ENCODE measurements around the gene STAG1.
A peak's percentile ranks its signal among the peaks of the same experiment; 100 is the strongest.

The STAG1 gene

DNA sequence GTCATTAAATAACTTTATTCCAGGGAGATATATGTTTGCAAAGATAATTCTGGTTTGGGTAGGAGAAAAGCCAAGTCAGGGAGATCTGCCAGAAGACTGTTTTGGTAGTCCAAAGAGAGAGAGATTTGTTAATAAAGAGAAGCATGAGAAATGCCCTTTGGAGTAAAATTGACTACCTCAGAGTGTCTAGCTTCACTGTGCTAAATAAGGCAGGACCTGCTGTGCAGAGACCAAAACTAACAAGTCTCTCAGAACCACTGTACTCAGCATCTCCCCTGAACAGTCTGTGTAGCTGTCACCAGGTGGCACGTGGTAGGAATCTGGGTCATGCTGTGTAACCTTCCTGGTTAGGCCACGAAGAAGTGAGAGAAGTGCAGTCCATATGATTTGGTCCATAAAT, 35.2 kb upstream of the STAG1 start:
- Histone ChIP-seq H3K27me3 (no peaks in the 10 kb centered on the region), H3K4me1 (peaks cover 0 to 38% (median 14%) of the 10 kb centered on the region in 4 donors), H3K27ac (peak overlapping the region; percentile 65 to 67), H3K4me3 (peak overlapping the region in 1 of 2 donors; percentile 46), H3K9me3 (no peaks in the 10 kb centered on the region), H3K36me3 (no peaks in the 10 kb centered on the region)
- intact Hi-C loops (cut with DNase I; ENCODE audit: low total_unique reads): no loop called here
- TF ChIP-seq, protein P1, sequence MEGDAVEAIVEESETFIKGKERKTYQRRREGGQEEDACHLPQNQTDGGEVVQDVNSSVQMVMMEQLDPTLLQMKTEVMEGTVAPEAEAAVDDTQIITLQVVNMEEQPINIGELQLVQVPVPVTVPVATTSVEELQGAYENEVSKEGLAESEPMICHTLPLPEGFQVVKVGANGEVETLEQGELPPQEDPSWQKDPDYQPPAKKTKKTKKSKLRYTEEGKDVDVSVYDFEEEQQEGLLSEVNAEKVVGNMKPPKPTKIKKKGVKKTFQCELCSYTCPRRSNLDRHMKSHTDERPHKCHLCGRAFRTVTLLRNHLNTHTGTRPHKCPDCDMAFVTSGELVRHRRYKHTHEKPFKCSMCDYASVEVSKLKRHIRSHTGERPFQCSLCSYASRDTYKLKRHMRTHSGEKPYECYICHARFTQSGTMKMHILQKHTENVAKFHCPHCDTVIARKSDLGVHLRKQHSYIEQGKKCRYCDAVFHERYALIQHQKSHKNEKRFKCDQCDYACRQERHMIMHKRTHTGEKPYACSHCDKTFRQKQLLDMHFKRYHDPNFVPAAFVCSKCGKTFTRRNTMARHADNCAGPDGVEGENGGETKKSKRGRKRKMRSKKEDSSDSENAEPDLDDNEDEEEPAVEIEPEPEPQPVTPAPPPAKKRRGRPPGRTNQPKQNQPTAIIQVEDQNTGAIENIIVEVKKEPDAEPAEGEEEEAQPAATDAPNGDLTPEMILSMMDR (IDR thresholded peaks at IDR 0.05): no peak
- DNase-seq: no peak

DNA sequence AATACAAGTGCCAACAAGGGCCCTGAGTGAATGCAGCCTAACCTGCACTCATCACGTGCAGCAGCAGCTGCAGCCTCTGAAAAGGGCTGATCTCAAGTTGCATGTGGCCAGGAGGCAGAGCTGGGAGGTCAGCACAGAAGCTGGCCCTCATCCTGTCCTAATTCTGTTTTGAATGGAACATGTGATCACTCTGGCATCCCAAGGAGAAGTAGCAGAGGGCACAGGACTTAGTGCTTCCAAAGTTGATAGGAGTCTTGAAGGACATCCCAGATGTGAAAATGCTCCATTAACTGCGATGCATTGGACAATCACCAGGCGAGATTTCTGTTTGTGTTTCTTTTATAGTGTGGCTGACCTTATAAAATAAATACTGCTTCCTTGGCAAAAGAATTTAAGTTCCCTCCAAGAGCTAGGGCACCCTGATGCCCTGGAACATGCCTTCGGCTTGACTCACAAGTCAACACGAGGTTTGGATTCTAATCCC, 31.6 kb upstream of the STAG1 start:
- no peak for DNase-seq
- H3K9me3 ChIP-seq: no peaks in the 10 kb centered on the region
- H3K4me3 ChIP-seq: no peak overlapping the region
- H3K27ac ChIP-seq: peak overlapping the region in 1 of 2 donors; percentile 16
- no peaks in the 10 kb centered on the region for H3K27me3 ChIP-seq
- TF ChIP-seq, protein P1 (IDR thresholded peaks at IDR 0.05): no peak
- peaks cover 0 to 38% (median 14%) of the 10 kb centered on the region in 4 donors for H3K4me1 ChIP-seq
- intact Hi-C loops (cut with DNase I; ENCODE audit: low total_unique reads): no loop called here
- no peaks in the 10 kb centered on the region for H3K36me3 ChIP-seq

DNA sequence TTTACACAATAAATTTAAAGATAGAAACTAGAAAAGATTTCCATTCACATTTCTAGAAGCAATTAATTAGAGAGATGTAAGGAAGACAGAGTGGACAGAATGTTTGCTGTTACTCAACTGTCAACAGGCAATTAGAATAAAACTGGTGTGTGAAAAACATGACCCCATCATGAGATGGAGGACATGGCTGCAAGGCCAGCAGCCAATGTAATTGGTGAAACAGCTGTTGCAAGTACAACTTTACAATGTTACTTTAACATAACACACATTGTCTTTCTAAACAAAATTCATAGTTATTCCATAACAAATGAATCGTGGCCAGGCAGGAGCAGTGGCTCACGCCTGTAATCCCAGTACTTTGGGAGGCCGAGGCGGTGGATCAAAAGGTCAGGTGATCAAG, 28.6 kb upstream of the STAG1 start:
- intact Hi-C loops (cut with DNase I; ENCODE audit: low total_unique reads): no loop called here
- H3K9me3 ChIP-seq: no peaks in the 10 kb centered on the region
- no peaks in the 10 kb centered on the region for H3K36me3 ChIP-seq
- no peak overlapping the region for H3K4me3 ChIP-seq
- no peak overlapping the region for H3K27ac ChIP-seq
- H3K4me1 ChIP-seq: peaks cover 0 to 15% (median 0%) of the 10 kb centered on the region in 4 donors
- H3K27me3 ChIP-seq: no peaks in the 10 kb centered on the region
- DNase-seq: no peak
- TF ChIP-seq, protein P1 (IDR thresholded peaks at IDR 0.05): no peak

DNA sequence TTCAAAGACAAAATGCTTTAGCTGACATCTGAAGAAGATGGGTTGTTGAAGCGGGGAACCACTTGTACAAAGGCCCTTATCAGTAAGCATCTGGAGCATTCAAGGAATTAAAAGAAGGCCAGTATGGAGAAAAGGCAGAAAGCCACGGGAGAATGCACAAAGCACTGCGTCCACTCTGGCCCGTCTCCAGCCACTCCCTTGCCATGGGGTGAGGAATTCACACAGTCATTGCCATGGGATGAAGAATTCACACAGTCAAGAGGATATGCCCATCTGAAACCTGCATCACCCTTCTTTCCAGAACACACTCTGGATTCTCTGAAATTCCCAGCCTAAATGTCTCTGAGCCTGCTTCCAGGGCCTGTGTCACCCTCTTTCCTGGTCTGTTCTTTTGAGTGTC, 26.7 kb upstream of the STAG1 start:
- Histone ChIP-seq H3K27me3 (no peaks in the 10 kb centered on the region), H3K4me1 (peaks cover 0 to 8% (median 0%) of the 10 kb centered on the region in 4 donors), H3K36me3 (no peaks in the 10 kb centered on the region), H3K4me3 (no peak overlapping the region), H3K27ac (no peak overlapping the region), H3K9me3 (no peaks in the 10 kb centered on the region)
- intact Hi-C loops (cut with DNase I; ENCODE audit: low total_unique reads): no loop called here
- DNase-seq: no peak
- TF ChIP-seq, protein P1 (IDR thresholded peaks at IDR 0.05): no peak

DNA sequence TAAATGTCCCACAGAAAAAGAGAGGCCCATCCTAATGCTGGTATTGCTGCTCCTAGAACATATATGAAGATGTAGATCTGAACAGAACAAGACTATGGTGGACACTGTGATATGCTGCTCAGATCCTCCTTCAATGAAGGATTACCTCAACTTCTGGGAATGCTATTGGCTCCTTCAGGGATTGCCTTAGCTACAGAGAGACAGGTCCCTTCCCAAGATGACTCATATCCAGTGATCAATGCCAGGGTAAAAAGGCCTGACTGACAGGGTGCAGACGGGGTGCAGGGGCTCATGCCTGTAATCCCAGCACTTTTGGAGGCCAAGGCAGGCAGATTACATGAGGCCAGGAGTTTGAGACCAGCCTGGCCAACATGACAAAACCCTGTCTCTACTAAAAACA, 20.5 kb upstream of the STAG1 start:
- Histone ChIP-seq H3K4me1 (no peaks in the 10 kb centered on the region), H3K36me3 (no peaks in the 10 kb centered on the region), H3K27me3 (no peaks in the 10 kb centered on the region), H3K4me3 (no peak overlapping the region), H3K9me3 (no peaks in the 10 kb centered on the region), H3K27ac (no peak overlapping the region)
- intact Hi-C loops (cut with DNase I; ENCODE audit: low total_unique reads): no loop called here
- TF ChIP-seq, protein P1 (IDR thresholded peaks at IDR 0.05): no peak
- no peak for DNase-seq

All from tibial artery (tissue), 4 donors.